ENCODE measurements around the gene SMIM24.

- TF ChIP-seq CTCF (IDR thresholded peaks at IDR 0.05) (no peak), POLR2A (IDR thresholded peaks at IDR 0.05) (no peak)
These were observed 20.2 kb upstream of the SMIM24 start, which contains the start of gene DOHH for GRCh38 chr19:3500429-3501101.

All from heart left ventricle (tissue), 13 donors.